Activated gamma-delta T cell (primary cell): Measurements from ENCODE around the gene COX6B2.

ENCODE experiments used
- DNase-seq: peaks from one replicate; lab custom pipeline; 2025; lab: John Stamatoyannopoulos, UW

The COX6B2 gene

DNA sequence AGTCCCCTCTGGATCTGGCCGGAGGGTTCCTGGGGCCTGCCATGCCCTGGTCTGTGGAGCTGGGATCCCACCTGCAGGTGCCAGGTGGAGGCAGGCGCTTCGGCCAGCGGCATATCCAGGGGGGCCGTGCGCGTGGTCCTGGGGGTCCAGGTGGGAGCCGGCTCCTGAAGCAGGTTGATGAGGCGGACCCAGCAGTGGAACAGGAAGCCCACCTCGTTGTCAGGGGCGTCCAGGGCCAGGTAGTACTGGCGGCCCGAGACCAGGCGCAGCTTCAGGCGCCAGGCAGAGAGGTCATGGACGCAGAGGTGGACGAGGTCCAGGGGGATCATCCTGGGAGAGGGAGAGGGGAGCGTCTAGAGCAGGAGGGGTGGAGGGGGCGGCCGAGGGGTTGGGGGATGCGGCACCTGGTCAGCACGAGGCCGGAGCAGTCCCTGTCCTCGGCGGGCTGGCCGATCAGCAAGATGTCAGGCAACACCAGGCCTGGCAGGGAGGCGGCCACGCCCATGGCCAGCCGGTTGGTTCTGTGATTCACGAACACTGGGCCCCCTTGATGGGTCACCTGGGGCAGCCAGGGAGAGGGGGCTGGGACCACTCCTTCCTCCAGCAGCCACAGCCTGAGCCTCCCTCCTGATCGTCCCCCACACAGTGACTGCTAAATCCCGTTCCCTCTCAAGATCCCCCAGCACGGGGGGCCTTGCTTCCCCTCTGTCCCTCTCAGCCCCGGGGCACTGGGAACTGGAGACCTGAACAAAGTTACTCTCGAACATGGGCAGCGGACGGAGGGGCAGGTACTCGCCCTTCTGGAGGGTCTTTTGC is 7.9 kb upstream of the COX6B2 start:
- no peak for DNase-seq

DNA sequence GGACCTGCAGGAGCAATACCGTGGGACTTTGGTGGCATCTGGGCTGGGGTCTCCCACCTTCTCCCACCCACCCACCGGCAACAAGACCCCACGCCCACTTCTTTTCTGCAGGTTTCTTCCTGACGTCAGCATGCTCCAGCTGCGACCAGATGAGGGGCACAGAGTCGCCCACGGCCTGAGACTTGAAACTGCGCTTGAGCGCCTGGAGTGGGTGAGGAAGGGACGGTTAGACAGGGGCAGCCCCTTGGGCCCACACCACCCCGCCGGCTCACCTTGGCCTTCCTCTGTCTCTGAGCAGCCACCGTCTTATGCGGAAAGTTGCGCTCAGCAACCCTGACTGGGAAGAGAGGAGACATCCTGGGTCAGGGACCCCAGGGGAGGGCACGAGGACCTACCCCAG is 6.4 kb upstream of the COX6B2 start:
- no peak for DNase-seq

DNA sequence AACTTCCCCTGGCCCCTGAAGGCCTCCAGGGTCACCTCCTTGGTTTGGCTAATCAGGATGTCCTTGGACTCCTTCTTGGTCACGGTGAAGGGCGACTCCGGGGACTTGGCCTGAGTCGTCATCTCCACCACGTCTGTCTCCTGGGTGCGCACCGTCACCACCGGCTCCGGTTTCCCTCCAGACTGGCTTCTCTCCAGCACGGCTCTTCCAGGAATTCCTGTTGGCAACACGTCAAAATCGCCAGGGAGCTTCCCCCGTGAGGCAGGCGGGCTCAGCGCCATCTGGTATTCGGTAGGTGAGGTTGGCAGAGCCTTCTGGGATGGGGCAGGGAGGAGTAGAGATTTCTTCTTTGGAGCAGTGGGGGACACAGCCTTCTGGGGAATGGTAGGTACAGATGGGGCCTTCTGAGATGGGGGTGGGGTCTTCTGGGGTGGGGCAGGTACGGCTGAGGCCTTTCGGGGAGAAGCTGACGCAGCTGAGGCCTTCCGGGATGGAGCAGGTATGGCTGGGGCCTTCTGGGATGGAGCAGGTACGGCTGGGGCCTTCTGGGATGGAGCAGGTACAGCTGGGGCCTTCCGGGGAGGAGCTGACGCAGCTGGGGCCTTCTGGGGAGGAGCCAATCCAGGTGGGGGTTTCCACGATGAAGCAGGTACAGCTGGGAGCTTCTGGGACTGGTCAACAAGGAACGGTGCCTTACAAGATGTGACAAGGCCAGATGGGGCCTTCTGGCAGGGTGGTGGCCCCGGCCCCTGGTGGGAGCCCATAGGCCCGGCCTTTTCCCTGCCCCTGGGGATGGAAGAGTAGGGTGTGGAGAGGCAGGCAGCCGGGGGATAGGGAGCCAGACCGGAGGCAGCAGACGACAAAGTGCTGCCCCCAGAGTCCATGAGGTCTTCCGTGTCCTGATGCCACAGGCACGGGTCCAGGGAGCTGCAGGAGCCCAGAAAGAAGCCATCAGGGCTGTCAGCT is 4.7 kb upstream of the COX6B2 start:
- no peak for DNase-seq

DNA sequence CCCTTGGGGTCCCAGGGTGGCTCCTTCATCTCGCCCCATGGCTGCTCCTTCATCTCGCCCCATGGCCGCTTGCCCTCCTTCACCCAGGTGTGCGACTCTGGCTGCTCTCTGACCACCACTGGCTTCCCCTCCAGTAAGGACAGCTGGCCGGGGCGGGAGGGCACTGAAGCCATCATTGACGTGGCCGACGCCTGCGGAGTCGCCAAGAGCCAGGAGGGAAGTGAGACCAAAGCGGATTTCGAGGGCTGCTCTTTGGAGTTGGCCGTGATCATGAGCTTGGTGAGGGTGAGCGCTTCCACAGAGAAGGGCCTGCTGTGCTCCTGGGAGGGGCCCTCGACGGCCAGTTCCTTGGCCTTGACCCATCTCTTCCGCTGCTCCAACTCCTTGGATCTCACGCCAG is 4.0 kb upstream of the COX6B2 start:
- no peak for DNase-seq

DNA sequence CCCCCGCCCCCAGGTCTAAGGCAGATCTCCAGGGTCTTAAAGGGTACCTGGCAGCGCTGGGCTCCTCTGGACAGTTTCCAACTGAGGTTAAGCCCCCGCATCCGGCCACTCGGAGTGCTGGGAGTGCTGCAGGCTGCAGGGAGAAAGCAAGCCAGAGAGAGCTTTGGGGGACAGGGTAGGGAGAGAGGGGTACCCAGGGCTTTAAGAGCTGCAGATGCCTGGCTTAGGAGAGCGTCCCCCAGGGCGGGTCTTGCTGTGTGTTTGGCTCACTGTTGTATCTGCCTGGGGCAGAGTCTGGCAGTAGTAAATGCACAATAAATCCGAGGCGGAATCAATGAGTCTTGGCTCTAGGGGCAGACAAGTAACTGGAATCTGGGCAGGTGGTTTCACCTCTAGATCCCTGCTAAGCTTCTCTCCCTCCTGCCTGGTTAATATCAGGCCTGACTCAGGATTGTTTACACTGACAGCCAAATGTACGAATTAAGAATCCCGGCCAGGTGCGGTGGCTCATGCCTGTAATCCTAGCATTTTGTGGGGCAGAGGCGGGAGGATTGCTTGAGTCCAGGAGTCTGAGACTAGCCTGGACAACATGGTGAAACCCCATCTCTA is 798 bp upstream of the COX6B2 start:
- no peak for DNase-seq

DNA sequence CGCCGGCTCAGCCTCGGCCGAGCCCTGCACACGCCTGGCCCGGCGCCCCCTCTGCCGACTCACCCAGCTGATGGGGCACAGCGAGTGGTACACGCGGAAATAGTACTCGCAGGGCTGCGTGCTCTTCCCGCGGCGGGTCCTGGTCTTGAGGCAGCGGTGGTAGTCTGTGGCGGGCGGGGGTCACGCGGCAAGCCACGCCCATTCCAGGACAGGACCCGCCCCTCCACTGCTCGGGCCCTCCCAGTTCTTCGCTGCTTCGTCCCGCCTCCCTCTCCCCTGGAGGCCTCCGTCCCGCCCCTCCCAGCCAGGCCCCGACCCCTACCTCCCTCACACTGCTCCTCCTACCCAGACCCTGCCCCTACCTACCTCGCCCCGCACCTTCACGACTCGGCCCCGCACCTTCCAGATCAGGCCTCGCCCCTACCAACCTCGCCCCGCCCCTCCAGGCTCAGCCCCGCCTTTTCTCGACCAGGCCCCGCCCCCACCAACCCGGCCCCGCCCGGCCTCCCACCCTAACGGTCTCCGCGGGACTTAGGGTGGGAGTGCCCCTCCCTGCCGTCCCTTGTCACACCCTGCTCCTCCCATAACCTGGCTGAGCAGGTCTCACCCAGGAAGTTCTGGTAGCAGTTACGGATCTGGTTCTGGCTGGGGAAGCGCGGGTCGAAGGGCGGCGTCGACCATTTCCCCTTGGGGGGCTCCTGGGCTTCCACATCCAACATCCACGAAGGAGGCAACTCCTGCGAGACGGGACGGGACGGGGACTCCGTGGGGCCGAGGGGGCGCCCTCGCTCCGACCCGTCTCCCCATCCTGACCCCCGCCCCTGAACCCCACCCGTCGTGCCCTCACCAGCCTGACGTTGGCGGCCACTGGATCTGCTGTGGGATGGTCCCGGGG is 469 bp downstream of the COX6B2 start:
- peak; percentile 48 for DNase-seq

DNA sequence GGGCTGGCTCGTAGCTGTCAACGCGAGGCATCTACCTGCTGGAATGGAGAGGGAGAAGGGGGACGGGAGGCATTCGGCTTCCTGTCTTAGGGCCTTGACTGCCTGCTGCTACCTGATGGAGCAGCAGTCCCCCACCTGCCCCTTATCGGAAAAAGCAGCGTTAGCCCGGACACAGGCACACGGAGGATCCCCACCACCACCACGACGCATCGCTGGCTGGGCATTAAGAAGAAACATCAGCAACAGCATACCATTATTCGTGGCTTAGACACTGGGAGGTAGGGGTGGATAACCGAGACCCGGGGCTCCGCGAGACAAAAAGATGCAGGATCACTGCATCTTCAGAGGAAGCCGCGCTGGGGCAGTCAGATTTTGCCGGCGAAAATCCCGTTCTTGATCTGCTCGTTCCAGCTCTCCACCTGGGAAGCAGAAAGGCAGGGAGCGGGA is 1.1 kb downstream of the COX6B2 start:
- no peak for DNase-seq

DNA sequence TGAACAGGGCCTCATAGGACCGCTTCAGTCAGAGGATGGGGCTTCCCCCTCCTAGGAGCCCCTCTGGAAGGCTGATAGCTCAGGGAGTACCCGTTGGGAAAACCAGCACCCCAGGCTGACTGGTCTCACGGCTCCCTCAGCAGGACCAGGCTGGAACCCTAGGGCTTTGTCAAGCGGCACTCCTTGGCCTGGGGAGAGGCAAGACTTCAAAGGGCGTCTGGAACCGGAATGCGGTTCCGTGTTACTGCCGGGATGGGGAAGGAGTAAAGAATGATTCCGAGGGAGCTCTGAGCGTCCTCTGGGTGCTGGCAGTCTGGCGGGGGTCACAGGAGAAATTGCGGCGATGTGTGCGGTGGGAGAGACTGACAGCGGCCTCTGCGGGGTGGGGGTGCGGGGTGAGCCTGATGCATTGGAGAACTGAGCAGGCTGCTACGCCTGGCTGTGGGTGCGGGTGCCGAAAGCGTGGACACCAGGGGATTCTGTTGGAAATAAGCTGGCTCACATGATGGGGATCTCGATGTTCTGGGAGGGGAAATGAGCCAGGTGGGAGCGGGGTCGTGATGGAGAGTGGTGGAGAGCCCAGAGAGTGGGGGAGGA is 1.9 kb downstream of the COX6B2 start:
- DNase-seq = no peak

DNA sequence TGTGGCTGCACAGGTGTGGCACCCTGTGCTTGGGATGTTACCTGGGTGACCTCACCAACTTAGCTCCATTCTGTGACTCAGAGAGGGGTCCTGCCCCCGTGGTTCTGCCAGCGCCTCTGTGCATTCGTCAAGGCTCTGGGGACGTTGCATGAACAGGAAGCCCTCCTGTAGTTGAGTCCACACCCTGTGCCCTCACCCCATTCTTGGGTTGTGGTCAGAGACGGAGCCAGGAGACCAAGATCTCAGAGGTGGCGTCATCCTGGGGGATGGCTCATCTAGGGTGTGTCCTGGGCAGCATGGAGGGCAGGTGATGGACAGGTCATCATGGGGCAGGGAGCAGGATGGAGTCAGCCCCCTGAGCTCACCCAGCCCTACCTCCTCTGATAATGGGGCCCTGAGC is 2.5 kb downstream of the COX6B2 start:
- DNase-seq = no peak

DNA sequence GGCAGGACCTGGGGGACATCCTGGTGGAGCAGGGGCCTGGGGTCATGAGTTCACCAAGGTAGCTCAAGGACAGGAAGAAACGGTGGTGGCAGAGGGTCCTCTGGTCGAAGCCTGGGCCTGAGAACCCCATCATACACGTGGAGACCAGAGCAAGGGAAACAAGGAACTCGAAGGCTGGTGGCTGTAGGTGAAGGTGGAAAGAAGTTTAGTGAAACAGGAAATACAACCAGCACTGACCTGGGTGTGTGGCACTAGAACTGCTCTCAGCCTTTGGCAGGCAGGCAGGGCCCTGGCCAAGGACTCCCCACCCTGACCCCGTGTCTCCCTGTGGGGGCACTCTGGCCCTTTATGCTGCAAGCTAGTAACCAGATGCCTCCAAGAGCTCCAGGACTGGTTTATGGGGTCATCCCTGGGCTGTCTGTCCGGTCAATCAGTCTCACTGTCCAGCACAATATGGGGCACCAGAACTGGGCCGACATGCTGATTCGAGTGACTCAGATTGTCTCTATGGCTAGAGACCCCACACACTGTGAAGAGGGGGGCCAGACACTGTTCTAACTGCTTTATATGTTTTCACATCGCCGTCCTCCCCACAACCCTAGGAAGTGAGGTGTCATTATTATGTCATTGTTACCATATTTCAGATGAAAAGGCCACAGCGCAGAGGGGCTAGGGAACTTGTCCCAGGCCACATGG is 3.8 kb downstream of the COX6B2 start:
- no peak for DNase-seq

DNA sequence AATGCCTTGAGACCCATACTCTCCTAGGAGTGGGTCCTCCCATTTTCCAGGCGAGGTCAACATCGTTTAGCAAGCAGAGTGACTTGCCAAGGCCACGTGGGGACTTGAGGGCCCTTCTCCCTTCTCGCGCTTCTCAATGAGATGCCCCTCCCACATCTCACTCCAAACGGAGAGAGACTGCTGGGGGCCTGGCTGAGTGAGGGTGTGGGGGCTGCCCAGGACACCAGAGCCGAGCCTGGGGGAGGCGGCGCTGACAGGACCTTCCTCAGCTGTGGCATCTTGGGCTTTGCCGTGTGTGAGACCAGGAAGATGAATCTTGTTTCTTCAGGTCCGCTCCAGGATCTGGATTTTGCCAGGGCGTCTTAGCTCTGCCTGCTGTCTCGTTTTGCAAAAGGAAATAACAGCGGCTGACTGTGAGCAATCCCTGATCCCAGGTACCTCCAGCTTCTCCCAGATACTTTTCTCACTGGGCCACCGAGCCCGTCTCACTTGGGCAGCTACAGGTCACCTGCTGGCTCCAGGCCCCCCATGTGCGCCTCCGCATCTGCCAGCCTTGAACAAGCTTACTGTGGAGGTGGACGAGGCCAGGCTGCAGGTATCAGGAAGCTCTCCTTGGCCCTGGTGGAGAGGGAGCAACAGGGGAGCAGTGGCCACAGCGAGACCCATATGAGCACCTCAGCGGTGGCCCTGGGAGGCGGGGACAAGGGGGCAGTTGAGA is 6.0 kb downstream of the COX6B2 start:
- DNase-seq = no peak

DNA sequence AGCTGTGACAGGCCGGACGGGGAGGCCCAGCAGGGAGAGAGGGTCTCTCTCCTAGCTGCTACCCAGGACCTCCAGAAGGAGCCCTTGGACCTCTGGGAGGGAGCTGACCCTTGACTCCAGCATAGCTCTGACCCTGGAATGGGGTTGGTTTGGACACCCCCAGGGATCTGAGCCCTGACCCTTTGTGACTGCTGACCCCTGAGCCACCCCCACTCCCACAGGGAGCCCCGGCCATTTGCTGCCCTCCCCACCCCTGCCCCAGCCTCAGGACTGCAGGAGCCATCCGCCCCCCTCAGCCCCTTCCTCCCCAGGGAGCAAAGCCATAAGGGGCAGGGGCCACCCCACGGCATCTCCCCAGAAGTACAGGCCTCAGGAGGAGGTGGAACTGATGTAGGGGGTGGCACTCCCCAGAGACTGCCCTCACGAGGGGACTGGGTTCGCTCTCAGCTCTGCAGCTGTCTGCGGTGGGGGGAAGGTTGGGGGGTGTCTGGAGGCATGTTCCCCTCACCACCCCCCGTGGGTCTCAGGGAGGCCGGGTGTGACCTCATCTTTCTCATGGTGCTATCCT is 7.0 kb downstream of the COX6B2 start:
- DNase-seq = no peak

DNA sequence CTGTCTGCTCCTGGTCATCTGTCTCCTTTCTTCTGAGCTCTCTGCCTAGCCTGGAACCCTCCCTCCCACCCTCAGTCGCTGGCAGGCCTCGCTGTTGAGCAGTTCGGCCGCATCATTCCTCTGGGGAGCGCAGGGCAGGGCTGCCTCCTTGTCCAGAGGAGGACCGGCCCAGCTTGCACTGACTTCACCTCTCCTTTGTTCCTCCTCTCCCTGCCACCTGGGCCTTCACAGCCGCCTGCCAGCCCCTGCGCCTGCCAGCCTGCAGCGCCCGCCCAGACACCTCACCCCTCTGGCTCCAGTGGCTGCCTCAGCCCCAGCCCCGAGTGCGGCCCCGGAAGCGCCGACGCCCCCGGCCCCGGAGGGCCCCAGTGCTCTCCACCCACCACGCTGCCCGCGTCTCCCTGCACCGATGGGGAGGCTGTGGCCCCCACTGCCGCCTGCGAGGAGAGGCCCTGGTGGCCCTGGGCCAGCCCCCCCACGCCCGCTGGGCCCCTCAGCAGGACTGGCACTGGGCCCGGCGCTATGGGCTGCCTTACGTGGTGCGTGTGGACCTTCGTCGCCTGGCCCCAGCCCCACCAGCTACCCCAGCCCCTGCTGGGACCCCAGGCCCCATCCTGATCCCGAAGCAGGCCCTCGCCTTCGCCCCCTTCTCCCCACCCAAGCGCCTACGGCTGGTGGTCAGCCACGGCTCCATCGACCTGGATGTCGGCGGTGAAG is 7.6 kb downstream of the COX6B2 start:
- no peak for DNase-seq

DNA sequence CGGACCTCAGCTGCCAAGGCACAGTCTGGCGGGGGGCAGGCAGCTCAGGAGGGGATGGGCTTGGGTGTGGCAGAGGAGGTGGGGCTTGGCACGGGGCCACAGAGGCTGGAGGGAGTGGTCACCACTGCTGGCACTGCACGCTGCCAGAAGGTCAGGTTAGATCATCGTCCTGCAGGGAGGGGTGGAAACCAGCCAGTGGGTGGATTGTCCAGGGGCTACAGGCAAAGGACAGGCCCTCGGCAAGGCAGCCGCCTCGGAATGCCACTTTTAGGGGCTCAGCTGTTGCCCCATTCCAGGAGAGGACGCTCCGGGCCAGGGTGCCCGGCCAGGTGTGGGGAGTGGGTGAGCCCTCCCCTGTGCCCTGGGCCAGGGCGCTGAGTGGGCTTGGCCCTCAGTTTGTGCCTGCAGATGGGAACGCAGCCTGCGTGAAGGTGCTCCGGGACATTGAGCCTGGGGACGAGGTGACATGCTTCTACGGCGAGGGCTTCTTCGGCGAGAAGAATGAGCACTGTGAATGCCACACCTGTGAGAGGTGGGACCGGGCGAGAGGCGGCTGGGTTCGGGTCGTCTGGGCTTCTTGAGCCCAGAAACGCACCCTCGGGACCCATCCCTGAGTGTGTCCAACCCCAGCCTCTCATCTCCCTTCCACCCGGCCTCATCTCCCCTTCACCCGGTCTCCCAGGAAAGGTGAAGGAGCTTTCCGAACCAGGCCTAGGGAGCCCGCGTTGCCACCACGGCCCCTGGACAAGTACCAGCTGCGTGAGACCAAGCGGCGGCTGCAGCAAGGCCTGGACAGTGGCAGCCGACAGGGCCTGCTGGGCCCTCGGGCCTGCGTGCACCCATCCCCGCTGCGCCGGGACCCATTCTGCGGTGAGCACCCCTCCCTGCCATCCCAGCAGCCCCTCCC is 8.4 kb downstream of the COX6B2 start:
- no peak for DNase-seq

DNA sequence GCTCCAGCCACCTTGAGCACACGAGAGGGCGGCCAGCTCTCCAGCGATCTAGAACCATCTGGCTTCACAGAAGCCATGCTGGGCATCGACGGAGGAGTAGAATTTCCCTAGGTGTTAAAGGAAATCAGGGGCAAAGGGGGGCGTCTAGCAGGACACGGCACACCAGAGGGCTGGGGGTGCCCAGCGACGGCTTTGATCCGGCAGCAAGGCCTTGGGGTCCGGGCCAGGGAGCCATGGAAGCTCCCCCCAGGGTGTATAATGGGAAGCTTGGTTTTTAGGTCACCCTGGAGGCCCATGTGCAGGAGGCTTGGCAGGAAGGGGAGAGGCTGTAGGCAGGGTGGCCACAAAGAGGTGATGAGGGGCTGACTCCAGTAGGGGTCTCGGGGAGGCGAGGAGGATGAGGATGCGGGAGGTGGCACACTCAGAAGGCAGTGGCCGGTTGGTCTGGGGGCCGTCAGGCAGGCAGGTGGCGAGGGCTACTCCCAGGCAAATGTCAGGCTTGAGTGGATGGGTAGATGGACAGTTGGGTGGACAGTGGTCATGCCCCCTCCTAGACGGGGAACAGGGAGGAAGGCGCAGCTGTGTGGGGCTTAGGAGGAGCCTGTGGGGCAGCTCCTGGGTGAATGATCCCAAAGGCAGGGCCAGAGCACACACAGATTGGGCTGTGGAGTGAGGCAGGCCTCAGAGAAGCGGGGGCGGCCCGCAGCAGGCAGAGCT is 9.3 kb downstream of the COX6B2 start:
- no peak for DNase-seq

DNA sequence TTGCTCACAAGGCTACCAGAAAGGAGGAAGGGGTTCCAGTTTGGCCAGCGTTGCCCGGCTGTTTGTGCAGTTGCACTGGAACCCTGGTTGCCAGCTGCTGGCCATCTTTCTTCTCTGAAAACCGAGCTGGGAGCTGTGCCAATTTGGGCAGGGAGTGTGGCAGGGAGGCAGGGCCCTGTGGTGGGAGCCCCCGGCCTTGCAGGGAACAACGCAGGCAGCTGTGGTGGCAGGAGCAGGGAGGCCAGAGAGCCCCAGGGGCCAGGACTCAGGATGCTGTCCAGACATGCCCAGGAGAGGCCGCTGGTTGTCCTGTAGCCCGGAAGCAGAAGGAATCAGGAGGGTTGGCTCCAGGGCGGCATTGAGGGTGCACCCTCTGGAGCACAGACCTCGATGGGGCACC is 10.1 kb downstream of the COX6B2 start:
- no peak for DNase-seq
